GM10248 (cell line): ENCODE results near the gene NRBF2.

ENCODE experiments used
- CTCF ChIA-PET: fragments of 300-600 bp; sonication (Branson Sonifier 250); formaldehyde crosslinking; extraction: SDS; loops from one replicate; lab custom pipeline; 2021; ENCODE audit warnings: antibody characterized with exemption; lab: Yijun Ruan, JAX
- POLR2A ChIA-PET: fragments of 350-650 bp; sonication (Branson Sonifier 250); formaldehyde crosslinking; extraction: SDS; loops from one replicate; lab custom pipeline; 2020; ENCODE audit warnings: antibody characterized with exemption; lab: Yijun Ruan, JAX
- DNase-seq: peaks from one replicate; pipeline ENCODE4 v3.0.0; 2012; ENCODE audit errors: extremely low spot score
- CTCF ChIP-seq: IDR thresholded peaks from 2 replicates; pipeline ENCODE4 v1.5.1; 2012; ENCODE audit warnings: mild to moderate bottlenecking, low read depth; ENCODE audit errors: extremely low read depth, missing control alignments, control extremely low read depth

NRBF2 gene

GRCh38 chr10:63107943-63108437 is 25.1 kb upstream of the NRBF2 start:
- no peak for DNase-seq
- no peak for TF ChIP-seq CTCF
- ChIA-PET CTCF (interaction anchor here (1.3 kb wide), 1 partner anchor 9 kb away, joined by 3 read pairs; no protein-coding TSS in a partner anchor), POLR2A (no interaction called here)

GRCh38 chr10:63110940-63111339 is 22.2 kb upstream of the NRBF2 start:
- DNase-seq: no peak
- no peak for TF ChIP-seq CTCF
- ChIA-PET POLR2A (no interaction called here), CTCF (no interaction called here)

DNA sequence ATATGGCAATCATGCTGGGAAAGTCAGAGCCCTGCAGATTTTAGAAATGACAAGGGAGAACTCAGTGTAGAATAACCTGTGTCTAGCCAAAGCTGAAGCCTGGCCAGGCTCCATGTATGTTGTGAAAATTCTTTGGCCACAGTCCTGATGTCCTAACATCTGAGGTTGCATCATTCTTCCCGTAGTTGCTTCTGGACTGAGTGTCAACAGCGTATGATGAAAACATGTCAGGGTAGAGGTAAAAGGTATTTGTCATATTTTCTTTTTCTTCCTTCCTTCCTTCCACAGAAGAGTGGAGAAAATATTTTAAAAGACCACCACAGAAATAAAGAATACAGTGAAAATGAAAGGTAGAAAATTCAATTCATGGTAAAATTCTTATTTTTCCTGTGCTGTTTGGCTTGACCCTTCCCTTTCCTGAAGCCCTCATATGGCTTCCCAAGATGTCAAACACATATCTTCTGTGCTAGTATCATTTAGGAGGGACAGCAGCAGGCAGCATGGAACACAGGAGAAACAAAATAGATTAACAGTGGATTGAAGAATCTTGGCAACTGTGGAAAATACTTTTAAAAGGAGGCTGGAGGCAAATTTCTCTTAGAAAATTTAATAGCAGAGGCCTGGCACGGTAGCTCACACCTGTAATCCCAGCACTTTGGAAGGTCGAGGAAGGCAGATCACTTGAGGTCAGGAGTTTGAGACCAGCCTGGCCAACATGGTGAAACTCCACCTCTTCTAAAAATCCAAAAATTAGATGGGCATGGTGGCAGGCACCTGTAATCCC is 18.9 kb upstream of the NRBF2 start:
- ChIA-PET CTCF (no interaction called here), POLR2A (no interaction called here)
- TF ChIP-seq CTCF: no peak
- DNase-seq: no peak

- POLR2A ChIA-PET: no interaction called here
- CTCF ChIA-PET: interaction anchor here (0.9 to 2.0 kb wide), 3 partner anchors 12 to 42 kb away, joined by 3 to 5 read pairs (median 3); no protein-coding TSS in a partner anchor
- no peak for DNase-seq
- TF ChIP-seq CTCF: no peak
Observed at GRCh38 chr10:63115732-63116383, 17.3 kb upstream of the NRBF2 start.

DNA sequence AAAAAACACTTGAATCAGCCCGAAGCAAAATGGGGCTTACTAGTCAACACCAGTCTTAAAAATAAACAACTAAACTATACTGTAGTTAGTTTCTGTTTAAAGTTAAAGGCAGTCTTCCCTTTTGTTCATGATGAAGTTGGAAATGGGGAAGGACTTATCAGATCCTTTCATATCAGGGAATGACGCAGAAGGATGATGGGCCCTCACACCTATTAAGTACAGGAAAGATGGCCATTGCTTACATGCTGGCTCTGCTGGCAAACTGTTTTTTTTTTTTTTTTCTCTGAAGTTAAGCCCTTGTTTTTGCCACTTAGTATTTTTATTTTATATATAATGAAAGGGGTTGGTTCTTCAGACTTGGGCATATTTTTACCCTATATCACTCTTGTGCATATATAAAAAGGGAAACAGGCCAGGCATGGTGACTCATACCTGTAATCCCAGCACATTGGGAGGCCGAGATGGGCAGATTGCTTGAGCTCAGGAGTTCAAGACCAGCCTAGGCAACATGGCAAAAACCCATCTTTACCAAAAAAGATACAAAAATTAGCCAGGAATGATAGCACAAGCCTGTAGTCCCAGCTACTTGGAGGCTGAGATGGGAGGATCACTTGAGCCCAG is 16.6 kb upstream of the NRBF2 start:
- POLR2A ChIA-PET: no interaction called here
- DNase-seq: no peak
- CTCF ChIA-PET: interaction anchor here (0.8 to 2.0 kb wide), 2 partner anchors 9 to 41 kb away, joined by 3 to 5 read pairs; no protein-coding TSS in a partner anchor
- no peak for TF ChIP-seq CTCF

DNA sequence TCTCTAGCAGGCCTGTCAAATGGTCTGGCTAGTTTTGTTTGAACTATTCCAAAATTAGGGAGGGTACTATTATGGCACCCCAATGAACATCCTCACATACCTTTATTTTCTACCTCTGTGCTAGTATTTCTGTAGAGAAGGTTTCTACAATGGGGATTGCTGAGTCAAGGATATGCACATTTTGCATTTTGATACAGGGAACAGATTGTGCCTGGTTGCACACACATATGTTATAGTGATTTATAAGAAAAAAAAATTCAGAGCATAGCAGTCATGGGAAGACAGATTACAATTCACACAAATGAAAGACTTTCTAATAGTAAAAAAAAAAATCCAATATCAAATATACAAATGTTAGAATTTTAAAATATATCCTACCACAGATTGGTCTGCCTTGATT is 14.1 kb upstream of the NRBF2 start:
- CTCF ChIA-PET: no interaction called here
- POLR2A ChIA-PET: no interaction called here
- DNase-seq: no peak
- no peak for TF ChIP-seq CTCF
